Cardiac muscle cell (in vitro differentiated cells and primary cell): Measurements from ENCODE around the gene FGD3. TPM values are rescaled to one million over a fixed set of nuclear protein-coding genes. Genes with fewer than 3 reads are reported as not detected.

Source experiments
- DNase-seq, 2 donors: peaks; one replicate each; pipeline versions ENCODE4 v3.0.0 to v3.0.0-alpha.2; 2010 to 2017; ENCODE audit warnings: low read depth in 1 of 2, low spot score in 1 of 2
- H3K27ac ChIP-seq: fragments of 200-600 bp; sonication (generic); 2 replicates; pipeline ENCODE4 v1.5.1; 2016
- H3K27me3 ChIP-seq: fragments of 200-600 bp; sonication (generic); 2 replicates; pipeline ENCODE4 v1.6.0; 2016; ENCODE audit warnings: control low read depth
- H3K36me3 ChIP-seq: fragments of 200-600 bp; sonication (generic); 2 replicates; pipeline ENCODE4 v1.5.1; 2016; ENCODE audit warnings: control low read depth
- H3K4me1 ChIP-seq: fragments of 200-600 bp; sonication (generic); 2 replicates; pipeline ENCODE4 v1.8.1; 2017; ENCODE audit warnings: low read depth, mild to moderate bottlenecking, mixed run types
- H3K4me3 ChIP-seq: fragments of 200-600 bp; sonication (generic); 2 replicates; pipeline ENCODE4 v1.5.1; 2016; ENCODE audit warnings: mild to moderate bottlenecking
- H3K9me3 ChIP-seq: fragments of 200-600 bp; sonication (generic); 2 replicates; pipeline ENCODE4 v1.5.1; 2017; ENCODE audit warnings: low read depth, mild to moderate bottlenecking, control low read depth
- CTCF ChIP-seq: IDR thresholded peaks from 2 replicates; pipeline ENCODE4 v1.5.1; 2012; ENCODE audit warnings: low read depth, mild to moderate bottlenecking, low read length
- polyA plus RNA-seq: library from polyadenylated mRNA; unstranded; fragments of >200 nt; fragmentation: Nextera tagmentation; extraction: Ambion mirVana; gene quantifications from 2 replicates; pipeline ENCODE4 v1.2.1, GENCODE V29; 2016
- total RNA-seq: library from RNA; depleted of rRNA; stranded (reverse); fragments of >200 nt; gene quantifications from 2 replicates; pipeline ENCODE4 v1.2.3, GENCODE V29; 2016

The FGD3 gene
- total and polyA plus RNA-seq, 2 experiments from 2014 or later = 0.18 TPM; not detected in 1

DNA sequence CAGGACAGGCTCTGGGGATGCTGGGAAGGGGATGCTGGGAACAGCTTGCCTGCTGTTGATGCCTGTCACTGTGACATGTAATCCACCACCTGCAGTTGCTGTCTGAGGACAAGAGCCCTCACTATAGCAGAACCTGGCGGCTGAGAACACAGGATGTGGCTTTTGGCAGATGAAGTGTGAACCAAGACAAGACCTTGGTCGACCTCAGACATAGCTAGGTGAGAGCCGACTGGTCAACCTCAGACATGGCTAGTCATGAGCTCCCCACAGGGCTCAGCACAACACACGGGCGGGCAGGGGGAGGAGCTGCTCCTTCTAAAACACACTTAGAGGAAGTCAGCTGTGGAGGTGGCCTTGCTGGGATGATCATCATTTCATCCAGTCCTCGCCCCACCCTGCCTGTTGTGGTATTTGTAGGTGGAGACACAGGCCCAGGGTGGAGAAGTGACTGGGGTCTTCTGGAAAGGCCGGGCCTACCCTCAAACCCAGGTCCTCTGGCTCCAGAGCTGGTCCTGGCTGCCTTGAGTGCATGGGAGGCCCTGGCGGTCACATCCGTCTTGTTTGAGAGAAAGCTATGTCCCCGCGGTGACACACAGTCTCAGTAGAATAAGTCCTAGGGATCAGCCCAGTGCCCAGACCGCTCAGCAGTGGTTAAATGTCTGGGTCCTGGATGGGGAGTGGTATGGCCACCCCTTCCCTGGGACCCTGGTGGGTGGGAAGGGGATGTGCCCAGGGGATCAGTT, 117.2 kb downstream of the FGD3 start:
- Histone ChIP-seq H3K36me3 (no peaks in the 10 kb centered on the region), H3K9me3 (no peaks in the 10 kb centered on the region), H3K4me3 (no peak overlapping the region), H3K27ac (no peak overlapping the region), H3K4me1 (no peaks in the 10 kb centered on the region), H3K27me3 (peaks cover 6% of the 10 kb centered on the region)
- no peak for TF ChIP-seq CTCF
- no peak for DNase-seq

- Histone ChIP-seq H3K4me3 (no peak overlapping the region), H3K36me3 (no peaks in the 10 kb centered on the region), H3K4me1 (no peaks in the 10 kb centered on the region), H3K9me3 (no peaks in the 10 kb centered on the region), H3K27me3 (peaks cover 4% of the 10 kb centered on the region), H3K27ac (no peak overlapping the region)
- TF ChIP-seq CTCF = no peak
- DNase-seq = no peak
These were observed 117.9 kb downstream of the FGD3 start for GRCh38 chr9:93065135-93065720.

- no peak for DNase-seq
- TF ChIP-seq CTCF = no peak
- Histone ChIP-seq H3K9me3 (no peaks in the 10 kb centered on the region), H3K4me3 (no peak overlapping the region), H3K27me3 (peaks cover 4% of the 10 kb centered on the region), H3K4me1 (no peaks in the 10 kb centered on the region), H3K36me3 (no peaks in the 10 kb centered on the region), H3K27ac (no peak overlapping the region)
These were observed 119.8 kb downstream of the FGD3 start for GRCh38 chr9:93066978-93067603.

- no peaks in the 10 kb centered on the region for H3K4me1 ChIP-seq
- H3K4me3 ChIP-seq = no peak overlapping the region
- no peak overlapping the region for H3K27ac ChIP-seq
- no peaks in the 10 kb centered on the region for H3K36me3 ChIP-seq
- TF ChIP-seq CTCF = no peak
- no peak for DNase-seq
- H3K9me3 ChIP-seq = no peaks in the 10 kb centered on the region
- H3K27me3 ChIP-seq = no peaks in the 10 kb centered on the region
These were observed 121.6 kb downstream of the FGD3 start for GRCh38 chr9:93068956-93069355.

DNA sequence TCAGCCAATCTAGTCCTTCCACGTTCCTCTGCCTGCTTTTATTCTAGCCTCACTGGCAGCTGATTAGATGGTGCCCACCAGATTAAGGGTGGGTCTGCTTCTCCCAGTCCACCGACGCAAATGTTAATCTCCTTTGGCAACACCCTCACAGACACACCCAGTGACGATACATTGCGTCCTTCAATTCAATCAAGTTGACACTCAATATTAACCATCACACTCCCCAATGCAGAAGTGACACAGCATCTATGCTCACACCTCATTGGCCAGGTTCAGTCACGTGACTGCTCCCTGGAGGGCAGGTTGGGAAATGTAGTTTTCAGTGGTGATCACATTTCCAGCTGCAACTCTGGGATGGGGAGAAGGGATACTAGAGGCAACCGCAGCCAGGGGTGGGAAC, 124.1 kb downstream of the FGD3 start:
- no peaks in the 10 kb centered on the region for H3K27me3 ChIP-seq
- no peaks in the 10 kb centered on the region for H3K4me1 ChIP-seq
- no peak overlapping the region for H3K4me3 ChIP-seq
- H3K36me3 ChIP-seq = no peaks in the 10 kb centered on the region
- H3K27ac ChIP-seq = no peak overlapping the region
- H3K9me3 ChIP-seq = no peaks in the 10 kb centered on the region
- DNase-seq = peak in 1 of 2 donors; percentile 55
- no peak for TF ChIP-seq CTCF
